HUES6 (cell line): Measurements from ENCODE around the gene CT83.

ENCODE experiments used
- H3K27ac ChIP-seq: 2 replicates; pipeline ENCODE4 v1.7.0; 2013; ENCODE audit warnings: low read depth, mild to moderate bottlenecking, low read length, inconsistent platforms
- H3K27me3 ChIP-seq: 2 replicates; pipeline ENCODE4 v1.6.1; 2013; ENCODE audit warnings: low read length; ENCODE audit not compliant: control insufficient read depth, insufficient read depth
- H3K36me3 ChIP-seq: 2 replicates; pipeline ENCODE4 v1.6.1; 2013; ENCODE audit warnings: low read length; ENCODE audit not compliant: control insufficient read depth, insufficient read depth
- H3K4me1 ChIP-seq: 2 replicates; pipeline ENCODE4 v1.6.1; 2013; ENCODE audit warnings: low read length; ENCODE audit not compliant: control insufficient read depth, insufficient read depth
- H3K4me3 ChIP-seq: 2 replicates; pipeline ENCODE4 v1.5.1; 2013; ENCODE audit warnings: low read depth, low read length
- H3K9ac ChIP-seq: one replicate; pipeline ENCODE4 v1.6.1; 2013; ENCODE audit warnings: mild to moderate bottlenecking, low read length
- H3K9me3 ChIP-seq: 2 replicates; pipeline ENCODE4 v1.6.1; 2013; ENCODE audit warnings: low read depth, low read length; ENCODE audit not compliant: control insufficient read depth, insufficient read depth

The CT83 gene

DNA sequence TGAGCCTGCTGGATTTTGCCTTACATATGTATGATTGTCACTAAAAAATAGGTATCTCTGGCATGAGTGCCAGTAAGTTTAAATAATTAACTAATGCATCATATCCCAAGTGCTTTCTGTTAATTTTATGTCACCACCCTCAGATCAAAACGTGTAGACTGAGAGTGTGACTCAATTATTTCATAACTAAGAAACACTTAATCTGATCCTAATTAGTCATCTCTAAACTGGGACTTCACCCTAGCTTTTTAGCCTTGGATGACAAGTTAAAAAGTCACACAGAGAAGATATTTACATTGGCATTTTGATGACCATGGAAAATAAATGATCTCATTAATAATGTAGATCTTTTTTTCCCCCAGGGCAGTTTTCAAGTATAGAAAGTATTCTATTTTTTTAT, 49.5 kb downstream of the CT83 start:
- Histone ChIP-seq H3K27ac (no peak overlapping the region), H3K9me3 (peaks cover 20% of the 10 kb centered on the region), H3K27me3 (peaks cover 4% of the 10 kb centered on the region; the same call in 1 of the 2 replicates), H3K4me1 (no peaks in the 10 kb centered on the region), H3K9ac (no peak overlapping the region), H3K4me3 (no peak overlapping the region), H3K36me3 (no peaks in the 10 kb centered on the region)
